Activated CD8-positive, alpha-beta T cell treated with anti-CD3 and anti-CD28 coated beads for 36 hours (primary cell): ENCODE results near the gene UBE2S. TPM values are rescaled to one million over a fixed set of nuclear protein-coding genes. Genes with fewer than 3 reads are reported as not detected.

Source experiments
- ATAC-seq: fragments of 200-7000 bp; cut with Tn5 transposase; one replicate; pipeline ENCODE4 v1.10.0; 2021; ENCODE audit warnings: mild to moderate bottlenecking, moderate library complexity
- CTCF ChIA-PET: fragments of 350-600 bp; sonication (Branson Sonifier 250); formaldehyde crosslinking; loops from one replicate; lab custom pipeline; 2021; ENCODE audit warnings: antibody characterized with exemption; lab: Charles Lee
- POLR2A ChIA-PET: fragments of 350-600 bp; sonication (Branson Sonifier 250); formaldehyde crosslinking; loops from one replicate; lab custom pipeline; 2021; ENCODE audit warnings: antibody characterized with exemption; lab: Charles Lee
- DNase-seq: peaks from one replicate; pipeline ENCODE4 v3.0.0-alpha.2; 2020
- H3K27ac Mint-ChIP-seq: one replicate; pipeline ENCODE4 v1.8.0; 2021; ENCODE audit warnings: mild to moderate bottlenecking, mixed read lengths
- H3K27me3 Mint-ChIP-seq: one replicate; pipeline ENCODE4 v1.8.0; 2021; ENCODE audit warnings: mixed read lengths
- H3K36me3 Mint-ChIP-seq: one replicate; pipeline ENCODE4 v1.8.0; 2021; ENCODE audit warnings: low read depth, mixed read lengths
- H3K4me1 Mint-ChIP-seq: one replicate; pipeline ENCODE4 v1.8.0; 2021; ENCODE audit warnings: low read depth, mixed read lengths
- H3K4me3 Mint-ChIP-seq: one replicate; pipeline ENCODE4 v1.8.0; 2021; ENCODE audit warnings: mild to moderate bottlenecking, moderate library complexity, mixed read lengths
- H3K9me3 Mint-ChIP-seq: one replicate; pipeline ENCODE4 v1.8.0; 2021; ENCODE audit warnings: mixed read lengths
- intact Hi-C: fragments of 100-400 bp; cut with micrococcal nuclease; formaldehyde crosslinking; loops from one replicate; pipeline ENCODE4 v1.10.0; 2022
- total RNA-seq, 2 experiments: library from RNA; stranded (reverse); gene quantifications; one replicate each; pipeline ENCODE4 v1.2.3, GENCODE V29; 2021
- TF ChIP-seq, protein P1 (sequence below): fragments of 200-600 bp; IDR thresholded peaks from one replicate; pipeline ENCODE4 v1.8.0; 2022; ENCODE audit warnings: antibody characterized with exemption, mild to moderate bottlenecking

The UBE2S gene
- total RNA-seq, 2 experiments from 2014 or later = 229 to 241 TPM

- POLR2A ChIA-PET = interaction anchor here (0.5 to 10.2 kb wide), 23 partner anchors 8 to 1180 kb away, joined by 3 to 217 read pairs (median 6); partner anchors contain the start of genes COX6B2, IL11, KMT5C and PPP6R1
- Mint-ChIP-seq H3K36me3 (peaks cover 54% of the 10 kb centered on the region), H3K9me3 (no peaks in the 10 kb centered on the region), H3K4me1 (peaks cover 48% of the 10 kb centered on the region), H3K27ac (peak overlapping the region; percentile 99), H3K4me3 (peak overlapping the region; percentile 99), H3K27me3 (no peaks in the 10 kb centered on the region)
- TF ChIP-seq, protein P1, sequence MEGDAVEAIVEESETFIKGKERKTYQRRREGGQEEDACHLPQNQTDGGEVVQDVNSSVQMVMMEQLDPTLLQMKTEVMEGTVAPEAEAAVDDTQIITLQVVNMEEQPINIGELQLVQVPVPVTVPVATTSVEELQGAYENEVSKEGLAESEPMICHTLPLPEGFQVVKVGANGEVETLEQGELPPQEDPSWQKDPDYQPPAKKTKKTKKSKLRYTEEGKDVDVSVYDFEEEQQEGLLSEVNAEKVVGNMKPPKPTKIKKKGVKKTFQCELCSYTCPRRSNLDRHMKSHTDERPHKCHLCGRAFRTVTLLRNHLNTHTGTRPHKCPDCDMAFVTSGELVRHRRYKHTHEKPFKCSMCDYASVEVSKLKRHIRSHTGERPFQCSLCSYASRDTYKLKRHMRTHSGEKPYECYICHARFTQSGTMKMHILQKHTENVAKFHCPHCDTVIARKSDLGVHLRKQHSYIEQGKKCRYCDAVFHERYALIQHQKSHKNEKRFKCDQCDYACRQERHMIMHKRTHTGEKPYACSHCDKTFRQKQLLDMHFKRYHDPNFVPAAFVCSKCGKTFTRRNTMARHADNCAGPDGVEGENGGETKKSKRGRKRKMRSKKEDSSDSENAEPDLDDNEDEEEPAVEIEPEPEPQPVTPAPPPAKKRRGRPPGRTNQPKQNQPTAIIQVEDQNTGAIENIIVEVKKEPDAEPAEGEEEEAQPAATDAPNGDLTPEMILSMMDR = no peak
- CTCF ChIA-PET = interaction anchor here (1.1 to 3.7 kb wide), 10 partner anchors 8 to 132 kb away, joined by 3 to 33 read pairs (median 4); partner anchors contain the start of genes KMT5C and TMEM150B
- peak; percentile 84 for ATAC-seq
- peak; percentile 99 for DNase-seq
- intact Hi-C loops = loop anchor here (5.0 kb wide), 2 partner anchors 83 to 128 kb away; partner anchors contain the start of gene PPP6R1
These were observed 22.5 kb downstream of the UBE2S start for GRCh38 chr19:55384920-55385723.

- no peak for ATAC-seq
- no peaks in the 10 kb centered on the region for H3K27me3 Mint-ChIP-seq
- DNase-seq = peak; percentile 57
- peaks cover 49% of the 10 kb centered on the region for H3K36me3 Mint-ChIP-seq
- peaks cover 41% of the 10 kb centered on the region for H3K4me1 Mint-ChIP-seq
- TF ChIP-seq, protein P1 = no peak
- peak within 1 kb of the TSS; percentile 99 for H3K4me3 Mint-ChIP-seq
- intact Hi-C loops = loop anchor here (5.0 kb wide), 1 partner anchor 82 kb away; no protein-coding TSS in a partner anchor
- ChIA-PET CTCF (interaction anchor here (1.1 to 3.7 kb wide), 10 partner anchors 9 to 131 kb away, joined by 3 to 33 read pairs (median 4); partner anchors contain the start of genes KMT5C and TMEM150B), POLR2A (interaction anchor here (0.7 to 10.2 kb wide), 26 partner anchors 8 to 271 kb away, joined by 3 to 217 read pairs (median 4); partner anchors contain the start of genes COX6B2, IL11, KMT5C and PPP6R1)
- H3K27ac Mint-ChIP-seq = peak within 1 kb of the TSS; percentile 99
- H3K9me3 Mint-ChIP-seq = no peaks in the 10 kb centered on the region
These were observed 23.3 kb downstream of the UBE2S start, which contains the start of gene TMEM238 for GRCh38 chr19:55384131-55384919. TSS of gene TMEM238 (minus strand) at chr19:55384292. CDS start at chr19:55384259, 33 bp downstream.

DNA sequence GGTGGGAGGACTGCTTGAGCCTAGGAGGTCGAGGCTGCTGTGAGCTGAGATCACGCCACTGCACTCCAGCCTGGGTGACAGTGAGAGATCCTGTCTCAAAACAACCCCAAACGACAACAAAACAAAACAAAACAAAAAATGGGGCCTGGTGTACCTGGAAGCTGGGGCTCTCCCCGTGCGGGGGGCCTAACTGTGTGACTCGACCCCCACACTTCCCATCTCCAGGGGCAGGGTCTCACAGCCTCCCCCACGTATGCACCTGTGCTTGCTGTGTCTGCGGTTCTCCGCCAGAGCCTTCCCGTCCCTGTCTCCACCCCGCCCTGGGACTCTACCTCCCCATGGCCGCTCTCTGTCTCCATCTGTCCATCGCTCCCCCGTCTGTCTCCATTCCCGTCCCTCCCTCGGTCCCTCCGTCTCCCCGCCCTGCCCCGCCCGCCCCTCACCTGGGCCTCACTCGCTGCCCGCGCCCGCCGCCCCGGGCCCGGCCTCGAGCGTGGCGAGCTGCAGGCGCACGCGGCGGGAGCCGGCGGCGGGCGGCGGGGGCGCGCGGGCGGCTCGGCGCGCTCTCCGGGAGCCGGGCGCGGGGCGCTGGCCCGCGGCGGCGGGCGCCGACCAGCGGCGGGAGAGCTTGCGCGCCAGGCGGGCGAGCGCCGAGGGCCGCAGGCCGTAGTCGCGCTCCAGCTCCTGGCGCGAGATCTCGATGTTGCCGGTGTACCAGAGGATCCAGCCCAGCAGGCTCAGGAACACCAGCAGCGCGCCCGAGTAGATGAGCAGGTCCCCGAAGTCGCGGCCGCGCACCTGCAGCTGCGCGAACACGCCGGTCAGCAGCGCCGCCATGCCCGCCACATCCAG, 24.1 kb downstream of the UBE2S start:
- Mint-ChIP-seq H3K27me3 (no peaks in the 10 kb centered on the region), H3K36me3 (peaks cover 43% of the 10 kb centered on the region), H3K4me3 (peak overlapping the region; percentile 90), H3K27ac (peak overlapping the region; percentile 95), H3K9me3 (no peaks in the 10 kb centered on the region), H3K4me1 (peaks cover 33% of the 10 kb centered on the region)
- intact Hi-C loops = loop anchor here (5.0 kb wide), 1 partner anchor 81 kb away; no protein-coding TSS in a partner anchor
- ChIA-PET POLR2A (interaction anchor here (0.7 to 10.2 kb wide), 27 partner anchors 9 to 271 kb away, joined by 3 to 217 read pairs (median 4); partner anchors contain the start of genes COX6B2, IL11, KMT5C and PPP6R1), CTCF (interaction anchor here (0.7 to 3.7 kb wide), 15 partner anchors 10 to 217 kb away, joined by 3 to 33 read pairs (median 4); partner anchors contain the start of genes DNAAF3, KMT5C and TMEM150B)
- DNase-seq = peak; percentile 73
- ATAC-seq = peak; percentile 12
- TF ChIP-seq, protein P1 = no peak

DNA sequence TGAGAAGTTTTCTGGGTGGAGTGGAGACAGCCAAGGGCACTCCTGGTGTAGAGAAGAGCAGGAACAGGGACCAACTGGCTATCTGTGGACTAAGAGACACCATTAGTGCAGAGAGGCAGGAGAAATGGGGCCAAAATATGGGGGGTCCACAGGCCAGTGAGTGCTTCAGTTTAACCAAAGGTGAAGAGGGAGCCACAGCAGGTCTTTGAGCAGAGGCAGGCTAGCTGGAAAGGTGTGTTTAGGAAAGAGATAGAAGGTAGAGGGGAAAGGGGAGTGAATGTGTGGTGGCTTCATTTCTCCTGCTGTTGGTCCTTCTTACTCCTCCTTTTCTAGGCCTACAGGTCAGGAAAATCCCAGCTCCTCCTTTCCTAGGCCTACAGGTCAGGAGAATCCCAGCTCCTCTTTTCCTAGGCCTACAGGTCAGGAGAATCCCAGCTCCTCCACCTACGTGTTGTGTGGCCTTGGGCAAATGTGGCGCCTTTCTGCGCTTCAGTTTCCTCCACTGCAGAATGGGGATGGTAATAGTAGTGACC, 25.0 kb downstream of the UBE2S start:
- CTCF ChIA-PET = interaction anchor here (0.7 to 3.7 kb wide), 7 partner anchors 11 to 216 kb away, joined by 3 to 33 read pairs (median 5); partner anchors contain the start of gene DNAAF3
- Mint-ChIP-seq H3K9me3 (no peaks in the 10 kb centered on the region), H3K36me3 (peaks cover 34% of the 10 kb centered on the region), H3K27ac (peak overlapping the region; percentile 95), H3K27me3 (no peaks in the 10 kb centered on the region), H3K4me3 (peak overlapping the region; percentile 90), H3K4me1 (peaks cover 24% of the 10 kb centered on the region)
- TF ChIP-seq, protein P1 = no peak
- intact Hi-C loops = loop anchor here (5.0 kb wide), 1 partner anchor 80 kb away; no protein-coding TSS in a partner anchor
- ATAC-seq (no peak), DNase-seq (no peak)
- POLR2A ChIA-PET = interaction anchor here (0.9 to 10.2 kb wide), 8 partner anchors 10 to 127 kb away, joined by 3 to 217 read pairs (median 22); partner anchors contain the start of genes IL11, KMT5C, PPP6R1 and UBE2S
